ENCODE data around the gene VSTM5. TPM values are rescaled to one million over a fixed set of nuclear protein-coding genes. Genes with fewer than 3 reads are reported as not detected.

VSTM5 gene
- total RNA-seq, 1 donor from 2014 or later, result not detected

GRCh38 chr11:93821617-93822016 is 28.8 kb downstream of the VSTM5 start:
- Histone ChIP-seq H3K27me3 (ENCODE audit: low read depth) (no peaks in the 10 kb centered on the region), H3K9me3 (replicated peaks) (no peaks in the 10 kb centered on the region), H3K27ac (replicated peaks) (no peak overlapping the region), H3K4me3 (no peak overlapping the region), H3K36me3 (no peaks in the 10 kb centered on the region), H3K4me1 (peaks cover 20% of the 10 kb centered on the region)
- no peak for TF ChIP-seq CTCF (IDR thresholded peaks at IDR 0.05; ENCODE audit: borderline replicate concordance)
- DNase-seq, result no peak
- intact Hi-C loops (cut with micrococcal nuclease), result no loop called here

DNA sequence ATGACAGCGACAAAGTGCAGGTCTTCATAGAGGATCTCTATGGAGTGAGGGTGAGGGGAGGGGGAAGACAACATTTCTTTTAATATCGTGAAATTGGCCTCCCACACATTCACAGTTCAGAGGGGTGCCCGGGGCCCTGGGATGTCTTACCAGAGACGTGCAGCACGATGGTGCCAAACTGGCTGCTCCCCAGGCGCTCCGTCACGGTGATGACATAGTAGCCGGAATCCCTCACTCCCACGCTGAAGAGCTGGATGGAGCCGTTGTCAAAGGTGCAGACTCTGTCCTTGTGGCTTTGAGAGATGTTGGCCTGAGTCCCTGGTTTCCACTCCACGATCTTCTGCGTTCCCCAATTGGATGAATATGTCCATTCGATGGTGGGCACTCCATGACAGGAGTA is 29.6 kb downstream of the VSTM5 start:
- Histone ChIP-seq H3K4me1 (peaks cover 20% of the 10 kb centered on the region), H3K9me3 (replicated peaks) (no peaks in the 10 kb centered on the region), H3K27me3 (ENCODE audit: low read depth) (no peaks in the 10 kb centered on the region), H3K27ac (replicated peaks) (no peak overlapping the region), H3K4me3 (no peak overlapping the region), H3K36me3 (peaks cover under 1% of the 10 kb centered on the region)
- intact Hi-C loops (cut with micrococcal nuclease), result no loop called here
- TF ChIP-seq CTCF (IDR thresholded peaks at IDR 0.05; ENCODE audit: borderline replicate concordance), result no peak
- DNase-seq, result no peak

- H3K4me3 ChIP-seq, result no peak overlapping the region
- intact Hi-C loops (cut with micrococcal nuclease), result no loop called here
- TF ChIP-seq CTCF (IDR thresholded peaks at IDR 0.05; ENCODE audit: borderline replicate concordance), result no peak
- no peak overlapping the region for H3K27ac ChIP-seq (replicated peaks)
- no peak for DNase-seq
- H3K36me3 ChIP-seq, result peaks cover 8% of the 10 kb centered on the region
- no peaks in the 10 kb centered on the region for H3K27me3 ChIP-seq (ENCODE audit: low read depth)
- peaks cover 25% of the 10 kb centered on the region for H3K4me1 ChIP-seq
- H3K9me3 ChIP-seq (replicated peaks), result no peaks in the 10 kb centered on the region
These were observed 30.3 kb downstream of the VSTM5 start for GRCh38 chr11:93819966-93820695.

DNA sequence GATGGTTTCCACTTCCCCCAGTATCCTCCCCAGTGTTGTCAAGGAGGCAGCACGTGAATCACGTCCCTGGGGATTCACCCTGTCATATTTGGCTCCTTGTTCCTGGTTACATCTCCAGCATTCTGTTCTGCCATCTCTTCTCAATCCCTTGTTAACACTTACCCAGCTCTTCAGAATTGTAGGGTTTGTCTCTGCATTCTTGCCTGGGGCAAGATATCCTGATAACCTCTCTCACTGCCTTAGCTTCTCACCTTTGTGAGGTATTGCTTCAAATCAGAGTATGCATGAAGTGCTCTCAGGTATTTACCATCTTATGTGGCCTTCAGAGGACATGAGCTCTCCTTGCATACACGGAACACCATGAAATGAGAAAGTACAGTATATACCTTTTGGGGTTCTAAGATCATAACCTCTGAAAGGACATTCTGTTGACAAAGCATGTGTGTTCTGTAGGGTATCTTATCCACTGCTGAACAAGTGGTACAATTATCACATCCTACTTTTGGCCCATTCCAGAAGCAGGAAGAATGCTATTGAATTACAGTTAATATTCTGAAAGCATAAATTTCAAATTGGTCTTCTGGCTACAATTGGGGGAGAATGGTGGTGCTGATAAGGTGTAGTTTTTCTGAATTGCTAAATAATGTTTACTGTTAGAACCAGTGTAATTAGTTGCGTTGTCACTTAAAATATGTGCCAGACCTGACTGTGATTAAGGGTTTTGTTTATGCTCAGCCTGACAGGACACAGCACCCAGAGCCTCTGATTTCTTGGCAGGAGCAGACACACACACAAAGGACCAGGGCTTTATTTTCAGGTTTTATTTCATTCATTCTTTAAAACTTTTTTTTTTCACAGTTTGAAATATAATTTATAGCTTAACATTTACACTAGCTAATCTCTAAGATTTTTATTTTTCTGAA is 32.7 kb downstream of the VSTM5 start:
- H3K4me1 ChIP-seq, result peaks cover 35% of the 10 kb centered on the region
- H3K4me3 ChIP-seq, result no peak overlapping the region
- H3K27ac ChIP-seq (replicated peaks), result peak overlapping the region; percentile 30
- no peaks in the 10 kb centered on the region for H3K27me3 ChIP-seq (ENCODE audit: low read depth)
- intact Hi-C loops (cut with micrococcal nuclease), result no loop called here
- DNase-seq, result no peak
- no peak for TF ChIP-seq CTCF (IDR thresholded peaks at IDR 0.05; ENCODE audit: borderline replicate concordance)
- peaks cover 25% of the 10 kb centered on the region for H3K36me3 ChIP-seq
- H3K9me3 ChIP-seq (replicated peaks), result no peaks in the 10 kb centered on the region

DNA sequence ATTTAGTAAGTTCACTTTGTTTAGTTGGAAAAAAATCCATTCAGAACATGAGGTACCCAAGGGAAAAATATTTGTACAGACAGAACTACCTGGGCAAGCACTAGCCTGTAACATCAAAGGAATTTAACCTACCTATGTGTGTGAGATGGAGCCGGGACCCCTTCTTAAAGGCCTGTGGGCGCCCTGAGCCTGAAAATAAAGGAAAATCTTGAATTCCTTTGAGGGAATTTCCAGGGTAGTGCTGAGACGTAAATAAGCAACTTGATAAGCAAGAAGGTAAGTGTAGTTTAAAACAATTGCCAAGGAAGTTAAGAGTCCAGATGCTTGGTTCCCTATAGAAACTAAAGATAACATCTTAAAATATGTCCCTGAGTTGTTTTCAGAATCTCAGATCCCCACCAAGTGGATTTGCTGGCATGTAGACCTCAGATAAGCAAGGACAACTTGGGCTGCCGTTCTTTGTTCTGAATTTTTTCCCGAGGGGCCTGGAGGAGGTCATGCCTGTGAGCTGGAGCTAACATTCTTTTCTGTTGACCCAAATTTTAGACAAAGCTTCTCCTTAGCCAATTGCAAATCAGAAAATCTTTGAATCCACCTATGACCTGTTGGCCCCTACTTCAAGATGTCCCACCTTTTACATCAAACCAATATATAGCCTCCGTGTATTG is 35.3 kb downstream of the VSTM5 start:
- intact Hi-C loops (cut with micrococcal nuclease), result no loop called here
- no peaks in the 10 kb centered on the region for H3K27me3 ChIP-seq (ENCODE audit: low read depth)
- H3K4me3 ChIP-seq, result no peak overlapping the region
- no peak for TF ChIP-seq CTCF (IDR thresholded peaks at IDR 0.05; ENCODE audit: borderline replicate concordance)
- peaks cover 51% of the 10 kb centered on the region for H3K36me3 ChIP-seq
- no peak for DNase-seq
- no peaks in the 10 kb centered on the region for H3K9me3 ChIP-seq (replicated peaks)
- peaks cover 35% of the 10 kb centered on the region for H3K4me1 ChIP-seq
- no peak overlapping the region for H3K27ac ChIP-seq (replicated peaks)

Measured in left ventricle myocardium inferior (tissue), 1 donor.